Hepatic stellate cell (primary cell): Measurements from ENCODE around the gene CNTN4.

Source experiments
- DNase-seq: peaks from one replicate; pipeline ENCODE4 v3.0.0; 2011; ENCODE audit warnings: low spot score

CNTN4 gene

DNA sequence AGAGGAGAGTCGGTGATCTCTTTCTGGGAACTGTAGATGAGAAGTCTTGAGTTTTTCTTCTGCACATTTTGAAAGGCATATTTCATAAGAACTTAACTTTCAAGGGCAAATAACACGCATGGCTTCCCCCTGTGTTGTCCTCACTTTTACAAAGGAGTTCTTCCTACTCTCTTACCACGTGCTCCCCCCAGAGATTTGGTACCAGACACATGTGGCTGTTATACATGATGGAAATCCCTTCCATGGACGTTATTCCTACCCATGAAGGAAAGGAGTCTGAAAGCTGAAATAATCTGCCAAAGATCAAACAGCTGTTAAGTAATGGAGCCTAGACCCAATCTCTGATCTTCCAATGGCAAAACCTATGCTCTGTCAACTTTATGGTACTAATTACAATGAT is 1007.1 kb downstream of the CNTN4 start:
- DNase-seq, result no peak

DNA sequence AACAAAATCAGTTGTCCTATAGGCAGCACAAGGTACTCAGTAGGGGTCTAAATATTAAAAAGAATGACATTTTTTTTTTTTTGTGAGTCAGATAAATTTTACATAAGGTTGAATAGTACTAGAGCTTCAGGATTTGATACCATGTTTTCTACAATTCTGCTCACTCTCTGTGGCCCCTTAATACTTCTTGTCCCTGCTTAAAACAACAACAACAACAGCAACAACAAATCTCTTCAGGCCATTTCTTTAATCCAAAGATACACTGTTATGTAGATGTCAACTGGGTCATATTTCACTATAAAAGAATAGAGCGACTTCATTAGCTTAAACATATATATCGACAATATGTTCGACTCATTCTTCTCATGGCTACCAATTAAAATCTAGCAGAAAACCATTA is 1008.5 kb downstream of the CNTN4 start:
- DNase-seq, result no peak
